HEK293T (cell line): ENCODE measurements around the gene EIF4EBP3.

Experiments
- FOXK2 ChIP-seq: fragments of 450-650 bp; IDR thresholded peaks from 2 replicates; pipeline ENCODE4 v1.6.1; 2016; ENCODE audit warnings: mild to moderate bottlenecking
- L3MBTL2 ChIP-seq: fragments of 450-650 bp; conservative IDR thresholded peaks from 2 replicates; pipeline ENCODE4 v1.6.1; 2016; ENCODE audit warnings: mild to moderate bottlenecking
- LEF1 ChIP-seq: fragments of 450-650 bp; IDR thresholded peaks from 2 replicates; pipeline ENCODE4 v1.6.1; 2017; ENCODE audit warnings: mild to moderate bottlenecking, borderline replicate concordance

- no peak for TF ChIP-seq LEF1
- no peak for TF ChIP-seq FOXK2
- TF ChIP-seq L3MBTL2, result no peak
Observed at GRCh38 chr5:140570488-140570887, 23.0 kb downstream of the EIF4EBP3 start.
